Neural progenitor cell (in vitro differentiated cells): ENCODE measurements around the gene TSC22D3. TPM values are rescaled to one million over a fixed set of nuclear protein-coding genes. Genes with fewer than 3 reads are reported as not detected.
A peak's percentile ranks its signal among the peaks of the same experiment; 100 is the strongest.
"Not testable (repeated sequence)": the region's sequence is repeated elsewhere in the genome, so short reads cannot be mapped to it uniquely, and the experiment has no call there.

Experiments used
- DNase-seq: peaks from one replicate; pipeline ENCODE4 v3.0.0-alpha.2; 2016; ENCODE audit warnings: low spot score
- H2AFZ ChIP-seq: fragments of 200-600 bp; sonication (generic); replicated peaks from 2 replicates; pipeline ENCODE4 v1.6.1; 2016; ENCODE audit warnings: antibody characterized with exemption
- H3F3A ChIP-seq: fragments of 200-600 bp; sonication (generic); 2 replicates; pipeline ENCODE4 v1.6.1; 2016; ENCODE audit warnings: antibody characterized with exemption, low read depth
- H3K27ac ChIP-seq: fragments of 200-600 bp; sonication (generic); 2 replicates; pipeline ENCODE4 v1.5.1; 2016; ENCODE audit warnings: mild to moderate bottlenecking
- H3K27me3 ChIP-seq: fragments of 200-600 bp; sonication (generic); 2 replicates; pipeline ENCODE4 v1.6.1; 2016; ENCODE audit warnings: mild to moderate bottlenecking, moderate library complexity
- H3K36me3 ChIP-seq: fragments of 200-600 bp; sonication (generic); 2 replicates; pipeline ENCODE4 v1.5.1; 2016
- H3K4me1 ChIP-seq: fragments of 200-600 bp; sonication (generic); 2 replicates; pipeline ENCODE4 v1.6.1; 2016; ENCODE audit warnings: mixed run types
- H3K4me2 ChIP-seq: fragments of 200-600 bp; sonication (generic); 2 replicates; pipeline ENCODE4 v1.6.1; 2016
- H3K4me3 ChIP-seq: fragments of 200-600 bp; sonication (generic); 2 replicates; pipeline ENCODE4 v1.5.1; 2016
- H3K79me2 ChIP-seq: fragments of 200-600 bp; sonication (generic); 2 replicates; pipeline ENCODE4 v1.6.1; 2016; ENCODE audit warnings: low read depth
- H3K9ac ChIP-seq: fragments of 200-600 bp; sonication (generic); 2 replicates; pipeline ENCODE4 v1.6.1; 2016
- H3K9me3 ChIP-seq: fragments of 200-600 bp; sonication (generic); 2 replicates; pipeline ENCODE4 v1.5.1; 2016; ENCODE audit warnings: low read depth
- H4K20me1 ChIP-seq: fragments of 200-600 bp; sonication (generic); 2 replicates; pipeline ENCODE4 v1.6.1; 2016; ENCODE audit warnings: low read depth
- H3K27ac Mint-ChIP-seq: 3 replicates; pipeline ENCODE4 v1.8.0; 2021; ENCODE audit warnings: mixed read lengths
- H3K27me3 Mint-ChIP-seq: 2 replicates; pipeline ENCODE4 v1.8.0; 2022; ENCODE audit warnings: low read depth, mild to moderate bottlenecking, inconsistent platforms, moderate library complexity, mixed read lengths; ENCODE audit not compliant: insufficient read depth
- H3K36me3 Mint-ChIP-seq: 3 replicates; pipeline ENCODE4 v1.8.0; 2021; ENCODE audit warnings: mixed read lengths
- H3K4me1 Mint-ChIP-seq: 3 replicates; pipeline ENCODE4 v1.8.0; 2021; ENCODE audit warnings: mixed read lengths
- H3K4me3 Mint-ChIP-seq: 3 replicates; pipeline ENCODE4 v1.8.0; 2021; ENCODE audit warnings: mild to moderate bottlenecking, moderate library complexity, mixed read lengths
- H3K9me3 Mint-ChIP-seq: 3 replicates; pipeline ENCODE4 v1.8.0; 2020; ENCODE audit warnings: mixed read lengths
- EZH2 ChIP-seq: fragments of 200-600 bp; sonication (generic); IDR thresholded peaks from 2 replicates; pipeline ENCODE4 v1.6.1; 2017; ENCODE audit warnings: antibody characterized with exemption, mild to moderate bottlenecking, moderate library complexity
- EZH2phosphoT487 ChIP-seq: fragments of 200-600 bp; sonication (generic); IDR thresholded peaks from 2 replicates; pipeline ENCODE4 v1.6.1; 2017; ENCODE audit warnings: antibody characterized with exemption
- total RNA-seq: library from RNA; depleted of rRNA; stranded (reverse); fragments of >200 nt; gene quantifications from 2 replicates; pipeline ENCODE4 v1.2.3, GENCODE V29; 2015; ENCODE audit warnings: low replicate concordance
- TF ChIP-seq, protein P1 (sequence below): fragments of 200-600 bp; sonication (generic); IDR thresholded peaks from 2 replicates; pipeline ENCODE4 v1.5.1; 2017; ENCODE audit warnings: antibody characterized with exemption, mild to moderate bottlenecking

TSC22D3 gene
- total RNA-seq, 1 donor from 2014 or later = 44.9 TPM

DNA sequence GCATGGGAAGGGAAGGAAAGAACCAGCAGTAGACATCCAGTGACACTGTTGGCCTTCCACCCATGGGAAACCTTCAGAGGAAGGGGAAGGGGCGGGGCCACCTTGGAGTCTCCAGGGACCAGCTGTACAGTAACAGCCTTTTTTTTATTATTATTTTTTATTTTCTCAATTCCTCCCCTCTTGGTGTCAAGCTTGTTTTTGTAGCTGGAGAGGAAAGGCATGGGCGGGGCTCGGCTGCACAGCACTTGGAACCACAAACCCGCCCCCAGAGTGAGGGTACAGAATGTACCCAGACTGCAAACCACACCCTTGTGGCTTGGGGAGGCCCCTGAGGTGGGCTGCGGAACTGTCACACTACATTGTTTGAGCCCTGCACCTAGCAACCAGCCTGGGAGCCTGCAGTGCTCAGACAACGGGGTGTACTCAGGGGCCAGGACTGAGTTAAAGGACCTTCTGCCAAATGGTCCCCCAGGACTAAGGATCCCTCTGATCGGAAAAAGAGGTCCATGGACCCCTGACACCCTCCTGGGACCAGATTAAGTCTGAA lies 101.6 kb downstream of the TSC22D3 start:
- no peak overlapping the region for H3K27ac ChIP-seq
- no peaks in the 10 kb centered on the region for H3K79me2 ChIP-seq
- no peak overlapping the region for H3K4me2 ChIP-seq
- Mint-ChIP-seq H3K4me1 (peaks cover 49% of the 10 kb centered on the region), H3K4me3 (no peak overlapping the region), H3K27ac (no peak overlapping the region), H3K27me3 (peaks cover 13% of the 10 kb centered on the region), H3K36me3 (no peaks in the 10 kb centered on the region), H3K9me3 (peaks cover 2% of the 10 kb centered on the region)
- TF ChIP-seq EZH2 (no peak), EZH2phosphoT487 (no peak)
- TF ChIP-seq, protein P1, sequence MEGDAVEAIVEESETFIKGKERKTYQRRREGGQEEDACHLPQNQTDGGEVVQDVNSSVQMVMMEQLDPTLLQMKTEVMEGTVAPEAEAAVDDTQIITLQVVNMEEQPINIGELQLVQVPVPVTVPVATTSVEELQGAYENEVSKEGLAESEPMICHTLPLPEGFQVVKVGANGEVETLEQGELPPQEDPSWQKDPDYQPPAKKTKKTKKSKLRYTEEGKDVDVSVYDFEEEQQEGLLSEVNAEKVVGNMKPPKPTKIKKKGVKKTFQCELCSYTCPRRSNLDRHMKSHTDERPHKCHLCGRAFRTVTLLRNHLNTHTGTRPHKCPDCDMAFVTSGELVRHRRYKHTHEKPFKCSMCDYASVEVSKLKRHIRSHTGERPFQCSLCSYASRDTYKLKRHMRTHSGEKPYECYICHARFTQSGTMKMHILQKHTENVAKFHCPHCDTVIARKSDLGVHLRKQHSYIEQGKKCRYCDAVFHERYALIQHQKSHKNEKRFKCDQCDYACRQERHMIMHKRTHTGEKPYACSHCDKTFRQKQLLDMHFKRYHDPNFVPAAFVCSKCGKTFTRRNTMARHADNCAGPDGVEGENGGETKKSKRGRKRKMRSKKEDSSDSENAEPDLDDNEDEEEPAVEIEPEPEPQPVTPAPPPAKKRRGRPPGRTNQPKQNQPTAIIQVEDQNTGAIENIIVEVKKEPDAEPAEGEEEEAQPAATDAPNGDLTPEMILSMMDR = no peak
- H2AFZ ChIP-seq = no peak overlapping the region
- peak; percentile 33 for DNase-seq
- no peak overlapping the region for H3K9ac ChIP-seq
- no peaks in the 10 kb centered on the region for H3K9me3 ChIP-seq
- no peaks in the 10 kb centered on the region for H3K36me3 ChIP-seq
- H4K20me1 ChIP-seq = no peaks in the 10 kb centered on the region
- no peaks in the 10 kb centered on the region for H3K27me3 ChIP-seq
- H3K4me3 ChIP-seq = no peak overlapping the region
- no peaks in the 10 kb centered on the region for H3K4me1 ChIP-seq
- H3F3A ChIP-seq = peaks cover 14% of the 10 kb centered on the region

DNA sequence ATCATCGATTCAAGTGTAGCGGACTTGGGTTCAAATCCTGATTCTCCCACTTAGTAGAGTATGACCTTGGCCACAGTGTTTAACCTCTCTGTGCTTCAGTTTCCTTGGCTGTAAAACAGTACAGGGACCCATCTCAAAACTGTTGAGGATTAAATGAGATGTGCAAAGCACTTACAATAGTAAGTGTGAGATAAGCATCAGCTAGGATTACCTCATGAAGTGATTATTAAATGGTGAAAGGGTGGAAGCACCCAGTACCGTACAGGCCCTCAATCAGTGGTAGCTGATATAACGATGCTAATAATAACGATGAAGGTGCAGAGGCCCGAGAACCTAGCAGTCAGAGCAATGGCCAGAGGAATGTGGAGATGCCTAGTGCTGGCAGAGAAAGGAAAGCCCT lies 102.2 kb downstream of the TSC22D3 start:
- H3K9me3 Mint-ChIP-seq = peaks cover 2% of the 10 kb centered on the region
- no peaks in the 10 kb centered on the region for H3K4me1 ChIP-seq

DNA sequence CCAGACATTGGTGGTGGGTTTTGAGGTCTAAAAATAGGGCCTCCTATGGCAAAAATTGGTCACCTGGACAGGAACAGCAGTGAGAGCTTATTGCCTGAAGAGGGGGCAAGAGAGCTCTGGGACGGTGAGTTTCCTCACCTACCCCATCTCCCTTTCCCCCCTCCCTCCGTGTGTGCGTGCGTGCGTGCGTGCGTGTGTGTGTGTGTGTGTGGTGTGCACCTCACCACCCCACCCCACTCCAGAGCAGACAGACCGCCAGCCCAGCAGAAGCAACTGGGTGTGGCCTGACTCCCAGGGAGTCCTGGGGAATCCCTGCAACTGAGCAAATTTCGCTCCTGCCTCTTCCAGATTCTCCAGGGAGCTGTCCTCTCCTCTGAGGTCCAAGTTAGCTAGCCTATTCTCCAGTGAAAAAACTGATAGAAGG lies 102.6 kb downstream of the TSC22D3 start:
- H3K9ac ChIP-seq = no peak overlapping the region
- H3K27ac ChIP-seq = no peak overlapping the region
- H2AFZ ChIP-seq = peak overlapping the region; percentile 38
- no peaks in the 10 kb centered on the region for H3K36me3 ChIP-seq
- peak; percentile 81 for DNase-seq
- H3K27me3 Mint-ChIP-seq = peaks cover 13% of the 10 kb centered on the region
- H3F3A ChIP-seq = peaks cover 14% of the 10 kb centered on the region
- H4K20me1 ChIP-seq = no peaks in the 10 kb centered on the region
- H3K36me3 Mint-ChIP-seq = no peaks in the 10 kb centered on the region
- no peaks in the 10 kb centered on the region for H3K4me1 ChIP-seq
- no peak overlapping the region for H3K4me2 ChIP-seq
- H3K27me3 ChIP-seq = no peaks in the 10 kb centered on the region
- H3K27ac Mint-ChIP-seq = no peak overlapping the region
- H3K4me3 ChIP-seq = no peak overlapping the region
- peaks cover 49% of the 10 kb centered on the region for H3K4me1 Mint-ChIP-seq
- H3K9me3 ChIP-seq = no peaks in the 10 kb centered on the region
- H3K4me3 Mint-ChIP-seq = no peak overlapping the region
- TF ChIP-seq EZH2 (no peak), EZH2phosphoT487 (no peak)
- TF ChIP-seq, protein P1 = peak; percentile 73
- no peaks in the 10 kb centered on the region for H3K79me2 ChIP-seq
- H3K9me3 Mint-ChIP-seq = no peaks in the 10 kb centered on the region

More for the DNA sequence above, 102.2 kb downstream of the TSC22D3 start:
- no peak overlapping the region for H3K9ac ChIP-seq
- TF ChIP-seq EZH2 (no peak), EZH2phosphoT487 (no peak)
- TF ChIP-seq, protein P1 = no peak
- H3K4me2 ChIP-seq = no peak overlapping the region
- peak overlapping the region; percentile 41 for H3K4me3 Mint-ChIP-seq
- no peaks in the 10 kb centered on the region for H3K36me3 Mint-ChIP-seq
- H2AFZ ChIP-seq = peak overlapping the region; percentile 38
- no peaks in the 10 kb centered on the region for H3K27me3 ChIP-seq
- H3K4me1 Mint-ChIP-seq = peaks cover 51% of the 10 kb centered on the region
- no peaks in the 10 kb centered on the region for H4K20me1 ChIP-seq
- DNase-seq = no peak
- H3K4me3 ChIP-seq = no peak overlapping the region
- H3K27me3 Mint-ChIP-seq = peaks cover 13% of the 10 kb centered on the region
- H3K9me3 ChIP-seq = no peaks in the 10 kb centered on the region
- H3F3A ChIP-seq = peaks cover 14% of the 10 kb centered on the region
- H3K36me3 ChIP-seq = no peaks in the 10 kb centered on the region
- H3K27ac ChIP-seq = no peak overlapping the region
- H3K27ac Mint-ChIP-seq = no peak overlapping the region
- no peaks in the 10 kb centered on the region for H3K79me2 ChIP-seq

DNA sequence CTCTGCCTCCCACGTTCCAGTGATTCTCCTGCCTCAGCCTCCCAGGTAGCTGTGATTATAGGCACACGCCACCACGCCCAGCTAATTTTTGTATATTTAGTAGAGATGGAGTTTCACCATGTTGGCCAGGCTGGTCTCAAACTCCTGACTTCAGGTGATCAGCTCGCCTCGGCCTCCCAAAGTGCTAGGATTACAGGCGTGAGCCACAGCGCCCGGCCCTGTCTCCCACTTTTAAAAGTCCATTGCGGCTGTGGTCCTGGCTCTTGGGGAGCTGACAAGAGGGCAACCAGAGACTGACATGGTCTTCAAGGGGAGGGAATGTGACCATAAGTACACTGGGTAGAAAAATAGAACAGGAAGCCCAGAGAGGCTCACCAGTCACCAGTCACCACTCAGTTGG lies 104.3 kb downstream of the TSC22D3 start:
- H3K4me2 ChIP-seq, H3K36me3 Mint-ChIP-seq, H3K36me3 ChIP-seq, H3K27ac Mint-ChIP-seq, DNase-seq, H3K4me3 Mint-ChIP-seq, H3F3A ChIP-seq, H2AFZ ChIP-seq, H3K27me3 Mint-ChIP-seq, H3K9me3 ChIP-seq, H3K4me1 ChIP-seq, H4K20me1 ChIP-seq, H3K9me3 Mint-ChIP-seq, H3K27ac ChIP-seq, H3K9ac ChIP-seq, H3K27me3 ChIP-seq, H3K79me2 ChIP-seq, H3K4me3 ChIP-seq: not testable (repeated sequence)
- H3K4me1 Mint-ChIP-seq = peaks cover 35% of the 10 kb centered on the region
